CD4-positive, alpha-beta T cell treated with Interleukin-6 at 100 ng/mL for 8 hours (primary cell): ENCODE results near the gene DSCAM.
"Not testable (repeated sequence)": the region's sequence is repeated elsewhere in the genome, so short reads cannot be mapped to it uniquely, and the experiment has no call there.

Experiments
- DNase-seq: peaks from one replicate; pipeline ENCODE4 v3.0.0-alpha.2; 2020; ENCODE audit warnings: mixed read lengths, low spot score

The DSCAM gene

GRCh38 chr21:40300300-40300699, 546.7 kb downstream of the DSCAM start:
- no peak for DNase-seq

GRCh38 chr21:40299451-40299850, 547.5 kb downstream of the DSCAM start:
- no peak for DNase-seq

GRCh38 chr21:40294345-40294744, 552.6 kb downstream of the DSCAM start:
- DNase-seq = no peak

GRCh38 chr21:40291560-40291959, 555.4 kb downstream of the DSCAM start:
- no peak for DNase-seq

GRCh38 chr21:40284409-40284808, 562.5 kb downstream of the DSCAM start:
- no peak for DNase-seq

- DNase-seq = no peak
Observed at GRCh38 chr21:40282912-40283886, 563.8 kb downstream of the DSCAM start.

- no peak for DNase-seq
Observed at GRCh38 chr21:40278345-40278744, 568.6 kb downstream of the DSCAM start.

GRCh38 chr21:40276001-40276400, 571.0 kb downstream of the DSCAM start:
- no peak for DNase-seq

- no peak for DNase-seq
Observed at GRCh38 chr21:40272037-40272436, 574.9 kb downstream of the DSCAM start.

GRCh38 chr21:40271164-40271563, 575.8 kb downstream of the DSCAM start:
- DNase-seq = no peak

- DNase-seq = no peak
Observed at GRCh38 chr21:40270047-40270446, 576.9 kb downstream of the DSCAM start.

GRCh38 chr21:40269239-40269638, 577.7 kb downstream of the DSCAM start:
- DNase-seq = no peak

GRCh38 chr21:40258456-40258855, 588.5 kb downstream of the DSCAM start:
- not testable (repeated sequence) for DNase-seq

- no peak for DNase-seq
Observed at GRCh38 chr21:40257342-40257741, 589.6 kb downstream of the DSCAM start.

- no peak for DNase-seq
Observed at GRCh38 chr21:40255518-40256444, 591.2 kb downstream of the DSCAM start.

- DNase-seq = no peak
Observed at GRCh38 chr21:40254540-40255465, 592.2 kb downstream of the DSCAM start.

- no peak for DNase-seq
Observed at GRCh38 chr21:40253112-40253511, 593.8 kb downstream of the DSCAM start.

- DNase-seq = no peak
Observed at GRCh38 chr21:40250514-40251294, 596.3 kb downstream of the DSCAM start.

GRCh38 chr21:40244981-40245380, 602.0 kb downstream of the DSCAM start:
- DNase-seq = no peak

- DNase-seq = no peak
Observed at GRCh38 chr21:40243685-40244084, 603.3 kb downstream of the DSCAM start.
